Vagina (tissue), 2 donors: Measurements from ENCODE around the gene SFMBT2.

ENCODE experiments used
- CTCF ChIP-seq, 3 experiments: fragments of 450-650 bp in 2 of 3; fragments of 200-600 bp in 1 of 3; sonication (generic) in 1 of 3; IDR thresholded peaks; one replicate each; pipeline ENCODE4 v1.5.1; 2017 to 2019; ENCODE audit warnings: antibody characterized with exemption in 3 of 3, mild to moderate bottlenecking in 2 of 3, moderate library complexity in 2 of 3
- POLR2A ChIP-seq, 2 donors: fragments of 450-650 bp; IDR thresholded peaks; one replicate each; pipeline ENCODE4 v1.6.1; 2017; ENCODE audit warnings: antibody characterized with exemption in 2 of 2, mild to moderate bottlenecking in 2 of 2, moderate library complexity in 2 of 2
- POLR2AphosphoS5 ChIP-seq, 2 donors: sonication (generic); formaldehyde crosslinking; IDR thresholded peaks; one replicate each; pipeline ENCODE4 v1.9.0; 2017; ENCODE audit warnings: antibody characterized with exemption in 2 of 2, mild to moderate bottlenecking in 2 of 2, low read depth in 1 of 2; ENCODE audit not compliant: insufficient read depth in 1 of 2

- TF ChIP-seq CTCF (IDR thresholded peaks at IDR 0.05): no peak
- TF ChIP-seq POLR2A (IDR thresholded peaks at IDR 0.05): no peak
- TF ChIP-seq POLR2AphosphoS5 (IDR thresholded peaks at IDR 0.05; ENCODE audit: insufficient read depth in 1 of 2, low read depth in 1 of 2): no peak
Observed at GRCh38 chr10:7362471-7362870, 48.4 kb downstream of the SFMBT2 start.
